ENCODE results near the gene YLPM1.

YLPM1 gene

DNA sequence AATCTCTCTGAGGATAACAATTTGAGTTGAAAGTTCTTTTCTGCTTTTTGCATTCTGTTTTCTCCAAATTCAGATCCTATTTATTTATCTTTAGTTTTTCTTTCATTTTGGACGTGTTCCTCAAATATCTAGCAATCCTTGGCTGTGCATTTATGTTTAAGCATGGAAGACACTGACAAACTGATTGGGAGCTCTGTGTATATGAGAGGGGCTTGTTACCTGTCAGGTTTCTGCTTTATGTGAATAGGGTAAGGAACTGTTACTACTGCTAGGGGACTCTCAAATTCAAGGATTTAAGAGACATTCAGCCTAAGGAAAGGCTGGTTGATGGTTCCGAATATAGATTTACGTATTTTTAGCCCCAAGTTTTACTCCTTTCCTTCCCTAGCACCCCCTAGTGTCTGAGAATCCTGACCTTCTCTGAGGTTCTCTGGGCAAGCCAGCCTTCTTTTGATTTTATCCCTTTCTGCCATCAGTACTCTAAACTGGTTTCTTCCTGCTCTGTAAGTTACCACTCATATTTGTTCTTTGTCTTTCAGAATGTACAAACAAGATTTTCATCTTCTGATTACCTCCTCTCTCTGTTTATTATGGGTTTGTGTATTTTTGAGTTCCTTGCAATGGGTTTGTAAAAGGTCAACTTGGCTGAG is 30.5 kb downstream of the YLPM1 start:
- no peak for DNase-seq

DNA sequence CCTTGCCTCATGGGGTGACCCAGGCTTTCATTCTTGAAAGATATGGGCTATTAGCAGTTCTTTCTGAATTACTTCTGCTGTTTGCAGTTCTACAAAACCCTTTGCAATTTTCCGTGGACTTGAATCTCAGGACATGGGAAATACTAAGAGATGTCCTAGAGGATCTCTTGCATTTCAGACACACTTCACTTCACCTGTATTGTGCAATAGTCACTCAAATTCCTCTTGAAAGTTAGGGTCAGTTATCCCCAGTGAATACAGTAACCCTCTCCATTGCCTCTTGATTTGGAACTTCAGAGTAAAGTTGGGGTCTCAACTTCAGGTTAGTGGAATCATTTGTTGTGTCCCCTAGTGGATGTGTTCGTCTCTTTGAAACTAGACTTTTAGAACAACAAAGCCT is 31.8 kb downstream of the YLPM1 start:
- DNase-seq, result no peak

DNA sequence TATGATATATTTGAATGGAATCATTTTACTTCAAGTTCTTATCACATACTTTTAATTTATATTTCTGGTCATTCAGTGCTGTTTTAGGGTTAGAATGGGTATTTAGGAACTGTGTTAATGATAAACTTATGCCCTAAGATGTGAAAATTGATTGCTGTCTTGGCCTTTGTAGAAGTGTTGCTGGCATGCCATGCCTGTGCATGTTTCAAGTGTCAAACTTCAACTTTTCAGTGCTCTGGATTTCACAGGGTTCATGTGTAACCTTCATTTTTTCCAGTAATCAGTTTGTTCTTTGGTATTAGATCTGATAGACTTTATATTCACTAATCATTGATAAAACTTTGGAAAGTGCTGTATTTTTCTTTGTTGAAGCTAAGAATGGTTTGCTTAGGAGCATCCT is 36.6 kb downstream of the YLPM1 start:
- DNase-seq, result no peak

DNA sequence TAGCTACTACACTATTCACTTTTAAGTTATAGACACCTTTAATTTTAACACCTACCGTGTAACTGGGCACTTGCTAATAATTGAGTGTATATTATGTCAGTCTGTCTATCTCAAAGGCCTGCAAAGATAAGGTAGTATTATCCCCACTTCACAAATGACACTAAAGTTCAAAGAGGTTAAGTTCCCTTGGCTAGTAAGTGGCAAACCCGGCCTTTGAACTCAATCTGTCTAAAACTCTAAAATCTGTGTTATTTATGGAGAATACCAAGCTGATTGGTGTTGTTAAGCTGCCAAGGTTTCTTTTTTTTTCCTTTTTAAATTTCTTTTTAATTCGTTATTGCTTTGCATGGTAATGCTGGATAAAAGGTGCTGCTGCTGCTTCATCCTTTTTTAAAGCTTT is 37.7 kb downstream of the YLPM1 start:
- DNase-seq, result no peak

DNA sequence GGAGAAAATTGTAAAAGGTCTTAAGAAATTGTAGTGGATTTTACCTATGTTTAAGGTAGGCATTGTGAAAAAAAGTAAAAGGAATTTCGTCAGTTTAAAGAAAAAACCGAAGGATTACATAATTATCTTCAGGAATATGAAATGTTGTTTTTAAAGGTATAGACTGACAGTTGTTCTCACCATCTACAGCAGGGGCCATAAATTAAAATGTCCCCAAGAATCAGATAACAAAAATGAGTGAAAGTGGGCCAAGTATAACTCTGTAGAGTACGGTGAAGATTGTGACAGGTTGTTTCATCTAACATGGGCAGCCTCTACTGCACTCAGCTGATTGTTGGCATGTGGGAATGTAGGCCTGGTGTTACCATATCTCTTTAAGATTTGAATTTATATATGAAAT is 38.3 kb downstream of the YLPM1 start:
- DNase-seq, result no peak

DNA sequence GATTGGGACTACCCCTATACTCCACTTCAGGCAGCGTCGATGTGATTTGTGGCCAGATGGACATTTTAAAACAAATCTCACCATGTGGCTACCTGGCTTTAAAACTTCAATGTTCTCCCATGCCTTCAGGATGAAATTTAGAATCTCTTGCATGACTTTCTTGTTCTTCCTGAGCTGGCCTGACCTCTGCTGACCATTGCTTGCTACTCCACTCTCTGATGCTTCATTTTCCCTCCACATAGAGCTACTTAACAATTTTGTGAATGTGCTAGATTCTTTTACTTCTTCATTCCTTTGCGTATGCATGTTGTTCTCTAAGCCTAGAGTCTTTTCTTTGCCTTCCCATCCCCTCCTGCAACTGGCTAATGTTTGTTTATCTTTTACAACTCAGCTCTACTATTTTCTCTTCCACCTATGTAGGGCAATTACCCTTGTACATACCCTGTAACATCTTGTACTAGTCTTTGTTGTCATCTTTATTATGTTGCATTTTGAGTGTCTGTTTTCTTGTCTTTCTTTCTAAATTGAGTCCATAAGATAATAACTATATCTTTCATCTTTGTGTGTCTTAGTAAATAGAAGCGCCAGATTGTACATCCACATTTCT is 41.2 kb downstream of the YLPM1 start:
- peak; percentile 22 to 66 for DNase-seq

DNA sequence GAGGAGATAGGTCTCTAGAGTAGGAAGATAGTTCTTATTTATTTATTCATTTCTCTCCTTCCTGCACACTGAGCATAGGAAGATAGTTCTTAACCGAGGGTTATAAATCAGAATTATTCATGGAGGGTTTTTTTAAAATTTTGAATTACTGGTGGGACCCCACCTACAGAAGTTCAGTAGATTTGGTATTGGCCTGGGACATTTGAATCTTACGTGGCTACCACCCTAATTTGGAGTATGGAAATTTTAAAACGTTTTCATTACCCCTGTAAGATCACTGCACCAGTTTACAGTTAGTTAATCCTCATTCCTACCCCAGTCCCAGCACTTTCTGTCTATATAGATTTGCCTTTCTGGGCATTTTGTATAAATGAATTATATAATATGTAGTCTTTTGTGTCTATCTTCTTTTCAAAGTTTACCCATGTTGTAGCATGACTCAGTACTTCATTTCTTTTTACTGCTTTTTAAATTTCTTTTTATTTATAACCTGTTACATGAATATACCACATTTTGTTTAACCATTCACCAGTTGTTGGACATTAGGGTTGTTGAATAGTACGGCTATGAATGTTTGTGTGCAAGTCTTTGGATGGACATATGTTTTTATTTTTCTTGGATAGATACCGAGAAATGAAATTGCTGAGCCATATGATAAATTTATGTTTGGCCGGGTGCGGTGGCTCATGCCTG is 44.9 kb downstream of the YLPM1 start:
- DNase-seq, result no peak

DNA sequence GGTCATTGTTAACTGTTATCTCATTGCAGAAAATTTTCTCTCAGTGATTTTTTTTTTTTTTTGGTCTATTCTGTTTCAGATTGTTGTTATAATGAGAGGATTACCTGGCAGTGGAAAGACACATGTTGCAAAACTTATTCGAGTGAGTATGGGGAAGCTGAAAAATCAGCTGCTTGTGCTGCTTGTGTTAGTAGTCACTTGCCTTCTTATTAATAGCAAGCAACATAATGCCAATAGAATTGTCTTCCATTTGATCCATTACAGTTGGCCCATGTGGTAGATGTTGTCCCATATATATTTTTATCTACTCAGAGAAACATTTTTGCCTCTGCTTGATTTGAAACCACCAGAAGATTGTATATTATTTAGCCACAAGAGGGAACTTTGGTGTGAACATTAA is 53.0 kb downstream of the YLPM1 start:
- DNase-seq, result no peak

DNA sequence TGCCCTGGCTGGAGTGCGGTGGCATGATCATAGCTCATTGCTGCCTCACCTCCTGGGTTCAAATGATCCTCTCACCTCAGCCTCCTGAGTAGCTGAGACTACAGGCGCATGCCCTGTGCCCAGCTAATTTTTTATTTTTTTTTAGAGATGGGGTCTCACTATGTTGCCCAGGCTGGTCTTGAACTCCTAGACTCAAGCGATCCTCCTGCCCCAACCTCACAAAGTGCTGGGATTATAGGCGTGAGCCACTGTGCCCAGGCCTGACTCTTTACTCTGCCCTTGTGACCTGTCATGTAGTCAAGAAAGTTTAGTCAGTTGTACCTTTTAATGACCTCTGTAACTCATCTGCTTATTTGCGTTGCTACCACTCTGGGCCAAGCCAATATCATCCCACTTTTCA is 57.2 kb downstream of the YLPM1 start:
- no peak for DNase-seq

DNA sequence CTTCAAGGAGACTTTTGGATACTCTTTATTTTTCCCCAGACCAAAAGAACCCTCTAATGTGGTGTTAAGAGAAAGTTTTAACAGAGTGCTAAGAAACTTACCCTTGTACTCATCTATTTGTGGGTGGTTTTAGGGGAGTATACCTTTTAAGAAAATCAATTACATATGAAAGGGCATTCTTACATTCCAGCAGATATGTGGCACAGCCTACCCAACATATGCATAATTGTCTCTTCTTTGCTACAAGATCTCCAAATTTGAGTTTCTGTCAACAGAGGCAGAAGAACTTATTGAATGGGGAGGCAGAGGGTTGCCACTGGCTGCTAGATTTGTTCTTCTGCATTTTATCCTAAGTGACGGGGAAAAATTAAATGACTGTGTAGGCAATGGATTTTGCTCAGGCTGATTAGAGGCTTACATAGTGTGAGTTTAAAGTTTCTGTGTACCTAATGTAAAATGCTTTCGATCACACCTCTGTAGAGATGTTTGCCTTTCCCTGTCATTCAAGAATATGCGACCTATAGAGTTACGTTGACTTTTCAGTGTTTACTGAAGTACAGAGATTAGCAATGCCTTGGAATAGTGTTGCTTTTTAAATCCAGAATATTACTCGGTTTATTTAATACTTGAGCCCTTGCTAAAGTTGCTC is 58.3 kb downstream of the YLPM1 start:
- no peak for DNase-seq

DNA sequence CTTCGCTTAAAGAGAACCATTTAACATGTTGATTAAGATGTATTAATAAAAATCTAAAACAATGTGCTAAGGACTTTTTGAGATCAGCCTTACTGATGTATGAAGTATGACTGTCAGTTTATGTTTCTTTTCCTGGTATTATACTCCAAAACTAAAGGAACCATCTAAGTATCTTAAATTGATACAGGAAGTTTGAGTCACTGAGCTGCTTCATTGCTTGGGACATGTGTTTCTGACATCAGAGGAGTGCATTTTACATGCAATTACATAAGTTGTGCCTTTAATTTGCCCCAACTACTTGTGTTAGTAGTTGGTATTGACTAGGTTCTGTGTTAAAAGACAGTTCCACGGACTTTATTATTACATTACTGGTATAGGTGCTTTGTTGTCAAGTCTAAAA is 61.9 kb downstream of the YLPM1 start:
- DNase-seq, result no peak

DNA sequence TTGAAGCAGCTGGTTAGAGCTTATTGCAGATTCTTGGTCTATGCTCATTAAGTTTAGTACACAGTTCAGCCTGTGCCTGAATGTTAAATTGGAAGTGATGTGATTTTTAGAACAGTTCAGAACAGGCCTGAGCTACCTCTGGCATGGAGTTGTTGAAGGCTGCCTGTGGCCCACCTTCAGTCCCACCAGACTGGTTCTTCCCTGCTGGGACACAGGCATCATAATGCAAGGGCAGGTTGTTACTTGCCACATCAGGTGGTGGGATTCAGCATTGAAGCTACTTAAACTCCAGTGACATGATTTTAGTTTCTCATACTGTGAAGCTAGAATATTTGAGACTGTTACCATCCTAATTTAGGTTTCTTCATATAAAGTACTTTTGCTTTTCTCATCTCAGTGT is 63.5 kb downstream of the YLPM1 start:
- no peak for DNase-seq

DNA sequence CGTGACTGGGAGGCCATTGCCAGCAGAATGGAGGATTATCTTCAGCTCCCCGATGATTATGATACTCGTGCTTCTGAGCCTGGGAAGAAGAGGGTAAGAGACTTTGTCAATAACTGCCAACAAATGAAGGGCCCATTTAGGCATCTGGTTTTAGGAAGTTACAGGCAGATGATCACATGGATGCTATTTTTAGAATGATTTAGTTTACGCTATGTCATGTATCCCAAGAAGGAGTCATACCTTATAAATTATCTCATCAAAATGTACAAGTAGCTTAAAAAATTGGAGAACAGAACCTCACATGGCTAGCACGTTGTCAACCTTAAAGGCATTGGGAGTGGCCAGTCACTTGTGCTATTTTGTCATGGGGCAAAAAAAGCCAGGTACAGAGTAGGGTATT is 66.1 kb downstream of the YLPM1 start:
- DNase-seq, result no peak

DNA sequence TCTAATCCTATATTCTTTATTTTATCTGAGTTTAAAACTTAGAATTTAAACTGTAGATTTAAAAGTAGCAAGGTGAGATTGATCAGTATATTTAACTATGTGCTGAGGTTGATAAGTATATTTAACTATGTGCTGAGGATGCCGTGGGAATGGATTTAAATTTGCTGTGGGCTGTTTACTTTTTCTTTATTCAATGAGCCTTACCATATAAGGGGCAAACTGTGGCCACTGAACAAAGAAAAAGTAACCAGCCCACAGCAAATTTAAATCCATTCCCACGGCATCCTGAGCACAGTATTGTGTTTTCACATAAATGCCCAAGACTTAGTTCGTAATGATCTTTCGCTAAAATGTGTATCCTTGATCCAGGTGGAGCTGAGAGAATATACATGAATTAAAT is 69.7 kb downstream of the YLPM1 start:
- no peak for DNase-seq

DNA sequence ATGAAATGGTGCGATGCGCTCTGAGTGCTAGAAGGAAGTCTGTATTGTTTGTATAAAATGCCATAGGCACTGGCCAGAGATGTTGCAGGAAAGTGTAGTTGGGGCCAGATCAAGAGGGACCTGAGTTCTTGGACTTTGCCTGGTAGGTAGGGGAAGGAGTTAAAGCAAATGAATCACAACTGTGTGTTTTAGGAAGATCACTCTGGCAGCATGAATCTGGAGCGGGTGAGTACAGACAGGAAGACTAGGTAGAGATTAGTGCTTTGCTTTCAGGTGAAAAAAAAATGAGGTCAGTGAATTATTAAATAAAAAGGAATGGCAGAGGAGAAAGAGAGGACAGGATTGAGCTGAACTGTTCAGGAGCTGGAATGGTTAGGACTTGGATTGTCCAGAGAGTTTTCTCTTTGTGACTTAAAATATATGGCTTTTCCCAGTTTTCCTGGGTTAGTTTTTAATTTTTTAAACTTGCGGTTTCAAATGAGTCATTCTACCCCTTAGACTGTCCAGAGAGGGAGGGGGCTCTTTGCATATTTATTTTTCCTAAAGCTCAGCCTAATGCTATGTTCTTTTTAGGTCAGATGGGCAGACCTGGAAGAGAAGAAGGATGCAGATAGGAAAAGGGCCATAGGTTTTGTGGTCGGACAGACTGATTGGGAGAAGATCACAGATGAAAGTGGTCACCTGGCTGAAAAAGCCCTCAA is 71.7 kb downstream of the YLPM1 start:
- DNase-seq, result no peak

DNA sequence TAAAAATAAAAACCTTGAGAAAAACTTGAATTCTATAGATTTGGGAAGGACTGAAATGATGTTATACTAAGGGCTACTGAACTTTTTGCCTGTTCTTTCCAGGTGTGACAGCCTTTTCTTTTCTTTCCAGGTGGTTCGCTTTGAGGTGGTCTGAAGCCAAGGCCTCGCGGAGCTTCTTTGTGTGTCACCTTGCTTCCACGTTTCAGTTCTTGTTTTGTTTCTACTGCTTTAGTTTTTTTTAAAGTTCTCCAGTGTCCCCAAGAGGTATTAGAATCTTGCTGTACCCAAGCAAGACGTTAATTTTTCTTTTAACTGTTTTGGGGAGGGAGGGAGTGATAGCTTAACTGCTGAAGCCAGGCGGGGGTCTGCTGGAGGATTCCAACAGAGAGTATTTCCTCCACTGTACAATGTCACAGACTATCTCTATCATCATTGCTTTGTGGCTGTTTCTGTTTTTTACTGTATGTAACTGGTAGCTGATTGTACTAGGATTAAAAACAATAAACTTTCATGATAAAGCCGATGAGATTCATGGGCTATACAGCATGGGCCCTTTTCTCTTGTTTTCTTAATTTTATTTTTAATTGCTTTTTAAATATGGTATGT is 72.6 kb downstream of the YLPM1 start:
- DNase-seq, result no peak

DNA sequence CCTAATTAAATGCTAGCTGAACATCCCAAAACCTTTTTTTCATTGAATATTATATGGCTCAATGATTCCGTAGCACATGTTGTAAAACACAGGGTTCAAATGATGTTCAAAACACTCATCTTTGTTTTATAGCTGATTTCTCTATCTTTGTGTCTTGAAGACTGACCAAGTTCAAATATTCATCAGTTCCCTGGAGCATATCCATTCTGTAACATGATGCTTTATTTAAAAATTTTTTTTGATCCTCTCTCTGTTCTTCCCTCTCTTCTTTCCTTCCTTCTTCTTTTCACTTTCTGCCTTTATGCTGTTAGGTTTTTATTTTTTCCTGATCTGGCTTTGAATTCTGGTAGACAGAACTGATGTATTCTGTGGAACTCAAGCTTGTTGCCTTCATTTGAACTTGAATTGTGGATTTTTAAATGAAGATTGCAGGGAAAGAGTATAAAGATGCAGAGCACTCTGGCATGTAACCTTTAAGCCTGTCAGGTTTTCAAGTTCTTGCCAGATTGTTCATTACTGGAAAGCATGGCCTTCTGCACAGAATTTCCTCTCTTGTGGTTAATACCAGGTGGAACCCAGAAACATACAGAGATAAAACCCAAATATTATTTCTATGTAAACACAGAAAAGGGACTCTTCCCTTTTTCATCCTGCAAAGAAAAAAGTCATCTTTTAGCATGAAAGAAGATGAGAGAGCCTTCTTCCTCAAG is 73.3 kb downstream of the YLPM1 start:
- DNase-seq, result no peak

DNA sequence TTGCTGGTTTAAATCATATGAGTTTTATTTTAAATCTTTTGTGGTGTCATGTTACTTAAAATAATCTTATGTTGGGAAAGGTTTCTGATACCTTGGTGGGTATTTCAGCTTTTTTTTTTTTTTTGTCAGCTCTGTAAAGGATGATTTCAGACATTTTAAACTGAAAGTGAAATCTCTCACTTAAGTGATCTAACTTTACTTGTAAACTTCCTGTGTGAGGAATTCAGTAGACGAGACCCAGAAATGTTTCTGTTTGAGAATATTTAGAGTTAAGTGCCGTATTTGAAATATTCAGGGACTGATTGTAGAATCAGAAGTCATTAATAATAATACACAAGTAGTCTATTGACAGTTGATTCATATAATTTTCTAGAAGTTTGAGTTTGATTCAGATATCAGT is 75.0 kb downstream of the YLPM1 start:
- DNase-seq, result no peak

DNA sequence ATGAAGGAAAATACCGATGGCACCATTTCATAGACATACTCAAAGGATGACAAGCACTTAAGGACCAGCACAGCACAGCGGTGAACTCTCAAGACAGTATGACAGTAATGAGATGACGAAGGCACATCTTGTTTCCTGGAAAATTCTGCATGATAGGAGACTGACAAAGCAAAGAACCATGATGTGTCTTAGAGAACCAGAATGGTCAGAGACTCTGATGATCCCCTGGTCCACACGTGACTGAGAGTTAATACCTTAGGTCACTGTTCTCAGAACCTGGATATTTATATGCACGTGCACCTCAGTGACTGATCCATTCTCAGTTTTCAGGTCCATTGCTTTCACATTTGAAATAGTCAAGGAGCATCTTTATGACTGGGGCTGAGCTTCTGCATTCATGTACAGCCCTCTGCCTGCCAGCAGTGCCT is 77.5 kb downstream of the YLPM1 start:
- no peak for DNase-seq

DNA sequence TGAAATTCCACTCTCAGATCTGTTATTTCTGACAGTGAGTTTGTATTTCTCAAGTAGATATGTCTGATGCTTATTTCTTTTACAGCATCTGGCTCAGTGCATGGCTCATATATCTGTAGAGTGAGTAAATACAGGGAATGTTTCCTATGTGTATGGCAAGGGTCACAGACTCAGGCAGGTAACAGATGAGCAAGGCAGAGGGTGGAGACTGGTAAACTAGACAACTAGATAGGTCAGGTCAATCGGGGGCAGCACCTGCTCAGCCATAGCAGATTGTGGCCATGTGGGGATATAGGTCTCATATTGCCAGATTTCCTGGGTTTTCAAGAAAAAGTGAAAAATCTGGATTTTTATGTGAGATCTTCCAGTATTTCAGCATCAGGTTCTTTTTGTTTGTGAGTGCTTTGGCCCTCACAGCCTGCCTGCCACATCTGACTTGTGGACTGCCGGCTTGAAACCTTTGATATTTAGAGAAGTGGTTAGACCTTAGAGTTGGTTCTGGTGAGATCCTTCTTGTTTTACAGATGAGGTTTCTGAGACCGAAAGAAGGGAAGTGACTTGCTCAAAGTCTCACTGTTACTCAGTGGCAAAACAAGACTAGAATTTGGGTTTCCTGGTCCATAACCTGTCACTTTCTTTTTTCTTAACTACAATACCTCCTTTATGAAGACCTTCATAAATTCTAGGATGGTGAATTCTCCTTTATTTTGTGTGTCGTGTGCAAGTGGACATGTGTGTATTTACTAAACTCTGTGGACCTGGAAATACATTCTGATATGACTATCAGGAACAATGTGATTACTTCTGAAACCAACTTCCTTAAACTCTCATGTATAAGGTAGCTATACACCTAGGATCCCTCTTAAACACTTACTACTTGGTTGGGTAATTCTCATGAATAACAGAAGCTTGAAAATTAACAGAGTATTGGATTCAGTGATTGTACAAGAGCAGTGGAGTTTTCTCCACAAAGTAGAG is 78.4 kb downstream of the YLPM1 start:
- DNase-seq, result peak in 1 of 2 experiments; percentile 16

DNA sequence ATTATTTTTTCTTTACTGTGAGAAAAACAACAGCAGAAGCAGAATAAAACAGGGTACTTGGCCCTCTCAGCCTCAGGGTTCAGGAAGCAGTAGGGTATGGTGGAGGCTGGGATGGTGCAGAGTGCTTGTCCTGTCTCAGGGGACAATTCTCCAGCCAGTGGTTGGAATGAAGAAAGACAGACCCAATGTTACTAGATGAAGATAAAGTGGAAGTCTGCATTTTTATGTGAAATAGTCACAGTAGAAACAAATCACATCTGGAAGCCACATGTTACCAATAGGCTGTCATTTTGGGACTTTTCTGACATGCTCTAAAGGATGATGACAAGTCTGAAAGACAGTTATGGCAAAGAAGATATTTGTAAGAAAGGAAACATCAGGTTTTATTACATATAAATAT is 80.5 kb downstream of the YLPM1 start:
- DNase-seq, result no peak
